ENCODE data around the gene IFT80.

GRCh38 chr3:160427832-160428424 is 28.9 kb upstream of the IFT80 start:
- TF ChIP-seq POLR2AphosphoS5 (IDR thresholded peaks at IDR 0.05) (no peak), CTCF (IDR thresholded peaks at IDR 0.05) (no peak)
